NCI-H2029 (cell line): ENCODE results near the gene ZNF445.
"Not testable (repeated sequence)": the region's sequence is repeated elsewhere in the genome, so short reads cannot be mapped to it uniquely, and the experiment has no call there.

Experiments used
- DNase-seq: peaks from one replicate; lab custom pipeline; 2025; lab: John Stamatoyannopoulos, UW

The ZNF445 gene

GRCh38 chr3:44476181-44476611 lies 1.3 kb downstream of the ZNF445 start:
- no peak for DNase-seq

GRCh38 chr3:44474886-44475285 lies 2.6 kb downstream of the ZNF445 start:
- DNase-seq, result not testable (repeated sequence)

GRCh38 chr3:44470430-44470829 lies 7.0 kb downstream of the ZNF445 start:
- no peak for DNase-seq

- DNase-seq, result no peak
Measured at GRCh38 chr3:44469914-44470313, 7.6 kb downstream of the ZNF445 start.

- DNase-seq, result no peak
Measured at GRCh38 chr3:44468572-44469520, 8.6 kb downstream of the ZNF445 start.

GRCh38 chr3:44468099-44468537 lies 9.4 kb downstream of the ZNF445 start:
- DNase-seq, result not testable (repeated sequence)

- no peak for DNase-seq
Measured at GRCh38 chr3:44467241-44467640, 10.2 kb downstream of the ZNF445 start.

- DNase-seq, result not testable (repeated sequence)
Measured at GRCh38 chr3:44464920-44465319, 12.6 kb downstream of the ZNF445 start.

- no peak for DNase-seq
Measured at GRCh38 chr3:44464509-44464908, 13.0 kb downstream of the ZNF445 start.

- DNase-seq, result not testable (repeated sequence)
Measured at GRCh38 chr3:44460050-44460449, 17.4 kb downstream of the ZNF445 start.

GRCh38 chr3:44455318-44455717 lies 22.2 kb downstream of the ZNF445 start:
- no peak for DNase-seq

- DNase-seq, result no peak
Measured at GRCh38 chr3:44454258-44454657, 23.2 kb downstream of the ZNF445 start.

GRCh38 chr3:44451441-44451840 lies 26.0 kb downstream of the ZNF445 start:
- DNase-seq, result no peak

- no peak for DNase-seq
Measured at GRCh38 chr3:44446929-44447328, 30.5 kb downstream of the ZNF445 start.

- DNase-seq, result no peak
Measured at GRCh38 chr3:44445786-44446185, 31.7 kb downstream of the ZNF445 start.

GRCh38 chr3:44444896-44445691 lies 32.4 kb downstream of the ZNF445 start:
- DNase-seq, result no peak

GRCh38 chr3:44444437-44444836 lies 33.0 kb downstream of the ZNF445 start:
- DNase-seq, result no peak

- DNase-seq, result no peak
Measured at GRCh38 chr3:44442596-44443309, 34.7 kb downstream of the ZNF445 start.

GRCh38 chr3:44439499-44440295 lies 37.8 kb downstream of the ZNF445 start:
- DNase-seq, result no peak

GRCh38 chr3:44437800-44438199 lies 39.7 kb downstream of the ZNF445 start:
- no peak for DNase-seq

- DNase-seq, result no peak
Measured at GRCh38 chr3:44436181-44436580, 41.3 kb downstream of the ZNF445 start.
